HG03457 (cell line): ENCODE measurements around the gene SYS1.

Experiments used
- ATAC-seq: cut with Tn5 transposase; IDR thresholded peaks from one replicate; pipeline ENCODE4 v1.9.1; 2021; ENCODE audit warnings: moderate number of reproducible peaks; ENCODE audit not compliant: unreplicated experiment

The SYS1 gene

GRCh38 chr20:45409521-45410272 is 46.7 kb downstream of the SYS1 start:
- no peak for ATAC-seq

- ATAC-seq = no peak
Observed at GRCh38 chr20:45410887-45411286, 47.9 kb downstream of the SYS1 start.

- no peak for ATAC-seq
Observed at GRCh38 chr20:45412653-45413052, 49.7 kb downstream of the SYS1 start.

GRCh38 chr20:45413479-45413878 is 50.5 kb downstream of the SYS1 start:
- ATAC-seq = no peak

- ATAC-seq = peak; percentile 43
Observed at GRCh38 chr20:45415822-45416637, 53.1 kb downstream of the SYS1 start, which contains the start of gene PIGT. PIGT (plus strand) TSS chr20:45416141; CDS start chr20:45416157, 16 bp downstream.

GRCh38 chr20:45416917-45417316 is 54.0 kb downstream of the SYS1 start:
- ATAC-seq = no peak
